NCI-H1436 treated with DMSO at 0.1 percent for 48 hours (cell line): ENCODE data around the gene TMBIM1.

Experiments used
- DNase-seq: peaks from one replicate; lab custom pipeline; 2025; lab: John Stamatoyannopoulos, UW

Gene TMBIM1

DNA sequence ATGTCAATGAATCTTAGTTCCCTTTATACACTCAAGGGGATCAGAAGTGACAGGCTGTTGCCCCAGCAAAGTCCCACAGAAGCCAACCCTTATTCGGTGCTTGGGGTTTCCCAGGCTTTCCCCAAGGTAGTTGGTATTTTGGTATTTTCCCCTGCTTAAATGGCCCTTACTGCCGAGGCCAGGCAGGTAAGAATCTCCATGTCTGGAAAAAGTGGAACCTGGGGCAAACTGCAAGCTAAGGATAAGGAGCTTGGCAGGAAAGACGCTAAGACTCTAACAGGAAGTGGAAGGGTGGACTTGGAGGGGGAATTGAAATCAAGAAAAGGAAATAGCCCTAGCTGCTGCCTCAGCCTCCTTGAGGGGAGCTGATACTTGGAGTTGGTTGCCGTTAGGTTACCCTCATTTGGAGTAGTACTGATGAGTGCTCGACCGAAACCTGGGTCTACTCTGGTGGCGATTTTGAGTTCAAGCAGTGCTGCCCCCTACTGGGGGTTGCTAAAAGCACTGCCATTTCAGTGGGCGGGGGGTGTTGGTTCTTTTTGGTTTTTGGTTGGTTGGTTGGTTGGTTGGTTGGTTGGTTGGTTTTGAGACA lies 34.8 kb downstream of the TMBIM1 start:
- DNase-seq = no peak

DNA sequence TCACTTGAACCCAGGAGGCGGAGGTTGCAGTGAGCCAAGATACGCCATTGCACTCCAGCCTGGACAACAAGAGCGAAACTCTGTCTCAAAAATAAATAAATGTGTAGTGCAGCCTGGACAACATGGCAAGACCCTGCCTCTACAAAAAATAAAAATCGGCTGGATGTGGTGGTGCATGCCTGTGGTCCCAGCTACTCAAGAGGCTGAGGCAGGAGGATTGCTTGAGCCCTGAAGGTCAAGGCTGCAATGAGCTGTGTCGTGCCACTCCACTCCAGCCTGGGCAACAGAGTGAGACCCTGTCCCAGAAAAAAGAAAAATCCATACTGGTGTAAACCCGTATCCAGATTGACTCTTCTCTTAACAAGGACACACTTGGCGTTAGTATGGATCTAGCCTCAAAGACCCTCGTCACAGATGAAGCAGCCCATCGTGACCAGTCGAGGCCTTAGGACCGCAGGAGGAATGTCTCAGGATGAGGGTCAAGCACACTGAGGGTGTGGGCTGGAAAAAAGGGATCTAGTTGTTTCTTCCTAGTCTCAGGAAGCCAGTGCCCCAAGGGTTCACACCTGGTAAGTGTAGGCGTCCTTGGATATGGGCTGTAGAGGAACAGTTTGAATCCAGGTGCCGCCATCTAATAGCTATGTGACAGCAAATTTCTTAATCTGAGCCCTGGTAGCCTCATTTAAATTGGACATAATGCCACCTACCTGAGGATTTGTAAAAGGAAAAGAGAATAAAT lies 35.5 kb downstream of the TMBIM1 start:
- DNase-seq = no peak

DNA sequence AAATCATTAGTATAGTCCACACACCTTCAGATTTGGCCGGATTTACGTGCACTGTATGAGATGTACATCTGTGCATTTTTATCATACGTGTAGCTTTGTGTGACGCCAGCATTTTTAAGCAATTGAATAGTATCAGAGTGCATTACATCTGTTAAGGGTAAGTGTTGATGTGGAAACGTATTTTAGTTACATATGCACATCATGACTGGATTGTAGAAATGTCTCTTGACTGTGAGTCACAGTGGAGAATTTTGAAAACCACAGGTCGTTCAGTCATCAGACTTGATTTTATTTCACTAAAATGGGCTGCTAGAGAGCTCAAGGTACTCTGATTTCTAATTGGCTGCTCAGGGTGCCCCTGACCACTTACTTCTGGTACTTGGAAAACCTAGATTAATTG lies 36.9 kb downstream of the TMBIM1 start:
- no peak for DNase-seq

GRCh38 chr2:218253232-218253625 lies 39.1 kb downstream of the TMBIM1 start:
- DNase-seq = no peak

DNA sequence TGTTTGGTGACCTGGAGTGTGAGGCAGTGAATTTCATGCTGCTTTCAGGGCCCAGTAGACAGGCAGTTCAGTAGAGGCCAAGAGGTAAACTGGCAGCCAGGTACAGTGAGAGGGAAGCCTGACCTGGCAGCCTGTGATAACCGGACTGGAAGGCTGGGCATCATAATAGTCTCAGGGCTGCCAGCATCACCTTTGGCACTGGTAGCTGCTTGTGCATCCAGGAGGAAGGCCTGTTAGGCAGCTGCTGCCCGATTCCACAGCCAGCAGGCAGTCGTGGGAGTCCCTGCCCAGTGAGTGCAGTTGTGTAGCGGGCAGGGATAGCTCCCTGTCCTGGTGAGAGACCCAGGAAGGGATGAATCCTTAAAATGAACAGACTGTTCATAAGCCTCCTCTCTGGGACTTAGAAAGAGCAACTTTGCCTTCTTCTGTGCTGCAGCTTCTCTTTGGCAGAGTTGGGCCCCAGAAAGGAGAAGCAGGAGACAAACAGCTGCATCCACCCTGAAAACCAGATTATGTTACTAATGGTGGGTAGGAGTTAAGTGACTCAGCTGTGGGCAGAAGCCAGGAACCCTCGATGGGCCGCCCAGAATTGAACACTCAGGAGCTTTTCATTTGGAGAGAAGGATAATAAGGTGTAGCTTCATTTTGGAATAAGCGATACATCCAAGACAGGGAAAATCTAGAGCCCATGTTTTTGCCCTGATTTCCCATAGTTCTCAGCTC lies 39.6 kb downstream of the TMBIM1 start:
- DNase-seq = no peak

DNA sequence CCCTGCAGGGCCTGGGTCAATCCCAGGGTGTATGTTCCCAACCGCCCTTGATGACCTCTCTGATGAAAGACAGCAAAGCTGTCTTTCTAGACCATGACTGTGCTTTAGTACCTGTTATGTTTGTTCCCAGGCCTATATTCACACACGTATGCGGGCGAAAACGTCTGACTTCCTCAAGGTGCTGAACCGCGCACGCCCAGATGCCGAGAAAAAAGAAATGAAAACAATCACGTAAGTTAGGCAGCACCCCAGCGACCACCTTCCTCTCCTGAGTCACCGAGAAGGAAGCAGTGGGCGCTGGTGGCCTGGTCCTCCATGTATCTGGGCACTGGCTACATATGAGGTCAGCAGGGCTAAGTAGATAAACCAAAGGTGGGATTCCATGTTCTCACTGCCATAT lies 42.6 kb downstream of the TMBIM1 start:
- DNase-seq = no peak

DNA sequence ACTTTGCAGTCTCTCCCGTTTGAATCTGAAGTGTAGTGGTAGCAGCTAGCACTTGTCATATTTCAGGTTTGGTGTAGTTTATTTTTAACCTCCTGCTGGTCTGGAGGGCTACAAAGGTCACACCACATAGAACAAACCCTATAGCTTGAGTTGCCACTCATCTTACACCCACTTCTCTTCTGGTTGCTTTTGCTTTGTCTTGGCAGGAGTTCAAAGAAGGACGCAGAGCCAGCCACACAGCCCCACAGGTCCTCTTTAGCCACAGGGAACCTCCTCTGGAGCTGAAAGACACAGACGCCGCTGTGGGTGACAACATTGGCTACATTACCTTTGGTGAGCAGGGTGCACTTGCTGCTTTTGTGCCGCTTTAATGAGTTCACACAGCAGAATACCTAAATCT lies 47.1 kb downstream of the TMBIM1 start:
- no peak for DNase-seq

DNA sequence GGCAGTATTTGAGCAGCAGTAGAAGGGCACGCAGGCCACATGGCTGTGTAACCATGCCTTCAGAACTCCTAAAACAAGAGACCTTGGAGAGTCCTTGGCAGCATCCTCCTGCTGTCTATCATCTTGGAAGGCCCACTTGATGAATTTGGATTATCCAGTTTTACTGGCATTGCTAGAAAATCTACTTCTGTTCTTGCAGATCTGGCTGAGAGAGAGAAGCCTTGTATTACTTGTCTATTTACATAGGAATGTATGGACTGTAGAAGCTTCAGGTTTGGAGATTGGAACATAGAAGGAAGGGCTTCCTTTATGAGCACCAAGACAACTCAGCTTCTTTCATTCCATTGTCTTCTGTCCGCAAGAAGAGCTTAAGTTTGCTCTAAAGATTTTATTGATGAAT lies 47.6 kb downstream of the TMBIM1 start:
- no peak for DNase-seq

- no peak for DNase-seq
These were observed 48.1 kb downstream of the TMBIM1 start for GRCh38 chr2:218244204-218244603.

DNA sequence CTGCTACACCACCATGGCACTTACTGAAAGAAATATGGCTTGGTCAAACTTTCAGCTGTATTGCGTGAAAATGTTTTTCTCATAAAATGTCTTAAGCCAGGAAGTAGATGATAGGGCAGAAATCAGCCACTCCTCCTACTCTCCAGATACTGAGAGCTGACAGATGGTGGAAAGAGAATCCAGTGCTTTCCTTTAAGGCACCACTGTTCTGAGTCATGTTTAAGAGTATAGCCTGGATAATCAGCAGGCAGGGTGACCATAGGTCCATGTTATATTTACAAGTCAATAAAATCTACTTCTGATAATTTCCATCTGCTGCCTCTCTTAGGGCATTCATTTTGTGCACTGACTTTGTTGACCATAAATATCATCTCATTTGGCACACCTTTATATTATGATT lies 53.4 kb downstream of the TMBIM1 start:
- no peak for DNase-seq

GRCh38 chr2:218236829-218237228 lies 55.5 kb downstream of the TMBIM1 start:
- DNase-seq = no peak

DNA sequence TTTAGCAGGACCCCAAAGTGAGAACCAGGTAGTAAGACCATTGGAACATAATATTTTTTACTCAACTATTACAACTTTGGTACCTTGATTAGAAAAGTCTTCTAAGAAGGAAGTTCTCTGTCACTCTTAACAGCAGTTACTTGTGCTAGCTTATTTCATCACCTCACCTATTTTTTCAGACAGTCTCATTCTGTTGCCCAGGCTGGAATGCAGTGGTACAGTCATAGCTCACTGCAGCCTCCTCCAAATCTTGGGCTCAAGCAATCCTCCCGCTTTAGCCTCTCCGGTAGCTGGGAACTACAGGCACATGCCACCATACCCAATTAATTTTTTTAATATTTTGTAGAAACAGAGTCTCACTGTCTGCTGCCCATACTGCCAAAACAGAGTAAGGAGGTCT lies 57.3 kb downstream of the TMBIM1 start:
- no peak for DNase-seq

DNA sequence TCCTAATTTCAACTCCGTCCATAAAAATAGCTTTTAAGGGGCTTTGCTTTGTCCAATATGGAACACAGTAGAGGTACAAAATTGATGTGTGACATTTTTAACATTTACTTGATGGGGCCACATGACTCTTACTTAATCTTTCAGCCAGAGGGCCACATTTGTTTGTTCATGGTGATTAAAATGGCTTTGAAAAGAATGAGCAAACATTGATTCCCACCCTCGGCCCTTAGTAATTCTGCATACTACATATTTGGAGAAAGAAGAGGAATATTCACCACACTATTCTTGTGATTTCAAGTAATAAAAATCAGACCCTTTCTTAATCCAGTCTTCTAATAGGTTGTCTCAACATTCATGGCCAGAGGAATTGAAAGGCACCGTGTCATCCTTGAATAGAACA lies 57.8 kb downstream of the TMBIM1 start:
- no peak for DNase-seq

- no peak for DNase-seq
These were observed 58.8 kb downstream of the TMBIM1 start for GRCh38 chr2:218233543-218233942.

GRCh38 chr2:218230882-218231281 lies 61.4 kb downstream of the TMBIM1 start:
- DNase-seq = no peak

GRCh38 chr2:218229851-218230250 lies 62.5 kb downstream of the TMBIM1 start:
- no peak for DNase-seq

DNA sequence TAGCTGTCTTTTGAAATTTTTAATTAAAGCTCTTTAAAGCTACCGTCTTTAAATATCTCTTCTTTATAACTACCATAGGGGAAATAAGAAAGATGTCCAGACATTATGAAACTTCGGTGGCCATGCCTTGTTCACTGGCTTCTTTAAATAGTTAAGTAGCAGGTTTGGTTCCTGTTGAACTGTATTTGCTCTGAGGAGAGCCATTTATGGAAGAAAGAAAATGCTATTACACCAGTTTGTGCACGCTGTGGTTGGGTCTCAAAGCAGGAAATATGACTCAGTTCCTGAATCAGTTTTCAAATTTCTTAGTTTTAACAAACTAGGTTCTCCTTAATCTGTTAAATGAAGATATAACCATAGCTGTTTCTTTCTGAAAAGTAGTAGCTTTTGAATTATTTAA lies 63.1 kb downstream of the TMBIM1 start:
- DNase-seq = no peak

- DNase-seq = no peak
These were observed 63.8 kb downstream of the TMBIM1 start for GRCh38 chr2:218228366-218229090.

DNA sequence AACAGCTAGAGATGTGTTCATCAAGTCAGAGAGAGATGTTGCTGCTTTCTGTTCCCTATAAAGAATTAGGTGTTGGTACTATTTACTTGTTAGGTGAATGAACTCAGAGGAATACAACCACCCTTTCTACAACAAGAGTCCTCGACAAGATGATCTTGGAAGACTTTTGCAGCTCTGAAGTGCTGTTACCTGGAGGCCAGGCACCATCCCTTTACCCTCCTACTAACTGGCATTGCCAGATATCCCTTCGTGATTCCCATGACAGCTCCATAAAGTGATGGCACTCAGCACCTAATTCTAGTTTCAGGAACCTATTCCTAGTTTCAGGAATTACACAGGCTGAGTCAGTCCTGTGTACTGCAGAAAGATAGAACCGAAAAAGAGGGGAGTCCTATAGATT lies 65.4 kb downstream of the TMBIM1 start:
- no peak for DNase-seq
